ENCODE measurements around the gene CARF. TPM values are rescaled to one million over a fixed set of nuclear protein-coding genes. Genes with fewer than 3 reads are reported as not detected.
"Not testable (repeated sequence)": the region's sequence is repeated elsewhere in the genome, so short reads cannot be mapped to it uniquely, and the experiment has no call there.

Gene CARF
- total and polyA plus RNA-seq, 2 donors: 7.0 to 14.1 TPM

GRCh38 chr2:202960524-202960923 lies 48.4 kb downstream of the CARF start:
- peaks cover 7 to 12% of the 10 kb centered on the region in 2 donors for H3K36me3 ChIP-seq (ENCODE audit: control insufficient read depth in 2 of 2, insufficient read depth in 2 of 2, low read length in 1 of 2)
- no peaks in the 10 kb centered on the region for H3K9me3 ChIP-seq (ENCODE audit: control insufficient read depth in 2 of 2, insufficient read depth in 1 of 2, low read length in 1 of 2)
- 97% methylated on average over 6 of the region's 6 CpGs for WGBS

GRCh38 chr2:202963712-202964111 lies 51.6 kb downstream of the CARF start:
- Histone ChIP-seq H3K4me3 (ENCODE audit: low read length in 2 of 2) (no peak overlapping the region), H3K27me3 (ENCODE audit: control insufficient read depth in 2 of 2, insufficient read depth in 1 of 2, low read length in 1 of 2) (no peaks in the 10 kb centered on the region), H3K4me1 (ENCODE audit: control insufficient read depth in 2 of 2, insufficient read depth in 2 of 2, low read length in 2 of 2) (no peaks in the 10 kb centered on the region), H3K36me3 (ENCODE audit: control insufficient read depth in 2 of 2, insufficient read depth in 2 of 2, low read length in 1 of 2) (peaks cover 6 to 9% of the 10 kb centered on the region in 2 donors), H3K9me3 (ENCODE audit: control insufficient read depth in 2 of 2, insufficient read depth in 1 of 2, low read length in 1 of 2) (no peaks in the 10 kb centered on the region), H3K27ac (ENCODE audit: low read depth in 1 of 2, low read length in 1 of 2) (no peak overlapping the region)
- 97% methylated on average over 4 of the region's 4 CpGs for whole genome bisulfite sequencing
- DNase-seq (ENCODE audit: low read depth in 6 of 9, low spot score in 9 of 9): no peak

More at GRCh38 chr2:202960524-202960923, 48.4 kb downstream of the CARF start:
- Histone ChIP-seq H3K27me3 (ENCODE audit: control insufficient read depth in 2 of 2, insufficient read depth in 1 of 2, low read length in 1 of 2) (no peaks in the 10 kb centered on the region), H3K27ac (ENCODE audit: low read depth in 1 of 2, low read length in 1 of 2) (no peak overlapping the region), H3K4me3 (ENCODE audit: low read length in 2 of 2) (no peak overlapping the region), H3K4me1 (ENCODE audit: control insufficient read depth in 2 of 2, insufficient read depth in 2 of 2, low read length in 2 of 2) (no peaks in the 10 kb centered on the region)
- DNase-seq (ENCODE audit: low read depth in 6 of 9, low spot score in 9 of 9): no peak

GRCh38 chr2:202965810-202966460 lies 53.9 kb downstream of the CARF start:
- no peak overlapping the region for H3K27ac ChIP-seq (ENCODE audit: low read depth in 1 of 2, low read length in 1 of 2)
- DNase-seq (ENCODE audit: low read depth in 6 of 9, low spot score in 9 of 9): peak in 5 of 9 donors; percentile 0 to 35 (median 11)
- peaks cover 3 to 6% of the 10 kb centered on the region in 2 donors for H3K36me3 ChIP-seq (ENCODE audit: control insufficient read depth in 2 of 2, insufficient read depth in 2 of 2, low read length in 1 of 2)
- no peaks in the 10 kb centered on the region for H3K4me1 ChIP-seq (ENCODE audit: control insufficient read depth in 2 of 2, insufficient read depth in 2 of 2, low read length in 2 of 2)
- no peaks in the 10 kb centered on the region for H3K9me3 ChIP-seq (ENCODE audit: control insufficient read depth in 2 of 2, insufficient read depth in 1 of 2, low read length in 1 of 2)
- no peaks in the 10 kb centered on the region for H3K27me3 ChIP-seq (ENCODE audit: control insufficient read depth in 2 of 2, insufficient read depth in 1 of 2, low read length in 1 of 2)
- no peak overlapping the region for H3K4me3 ChIP-seq (ENCODE audit: low read length in 2 of 2)
- WGBS: 44% methylated on average over 5 of the region's 5 CpGs

- H3K36me3 ChIP-seq (ENCODE audit: control insufficient read depth in 2 of 2, insufficient read depth in 2 of 2, low read length in 1 of 2); H3K4me1 ChIP-seq (ENCODE audit: control insufficient read depth in 2 of 2, insufficient read depth in 2 of 2, low read length in 2 of 2); H3K9me3 ChIP-seq (ENCODE audit: control insufficient read depth in 2 of 2, insufficient read depth in 1 of 2, low read length in 1 of 2); DNase-seq (ENCODE audit: low read depth in 6 of 9, low spot score in 9 of 9); H3K4me3 ChIP-seq (ENCODE audit: low read length in 2 of 2); H3K27ac ChIP-seq (ENCODE audit: low read depth in 1 of 2, low read length in 1 of 2); H3K27me3 ChIP-seq (ENCODE audit: control insufficient read depth in 2 of 2, insufficient read depth in 1 of 2, low read length in 1 of 2): not testable (repeated sequence)
- 50% methylated on average over 2 of the region's 2 CpGs for WGBS
Observed at GRCh38 chr2:202969404-202969803, 57.3 kb downstream of the CARF start.

- no peaks in the 10 kb centered on the region for H3K9me3 ChIP-seq (ENCODE audit: control insufficient read depth in 2 of 2, insufficient read depth in 1 of 2, low read length in 1 of 2)
- no peak overlapping the region for H3K27ac ChIP-seq (ENCODE audit: low read depth in 1 of 2, low read length in 1 of 2)
- H3K36me3 ChIP-seq (ENCODE audit: control insufficient read depth in 2 of 2, insufficient read depth in 2 of 2, low read length in 1 of 2): peaks cover 0 to 3% of the 10 kb centered on the region in 2 donors
- no peak overlapping the region for H3K4me3 ChIP-seq (ENCODE audit: low read length in 2 of 2)
- no peaks in the 10 kb centered on the region for H3K27me3 ChIP-seq (ENCODE audit: control insufficient read depth in 2 of 2, insufficient read depth in 1 of 2, low read length in 1 of 2)
- WGBS: 98% methylated on average over 3 of the region's 3 CpGs
- DNase-seq (ENCODE audit: low read depth in 6 of 9, low spot score in 9 of 9): no peak
- H3K4me1 ChIP-seq (ENCODE audit: control insufficient read depth in 2 of 2, insufficient read depth in 2 of 2, low read length in 2 of 2): no peaks in the 10 kb centered on the region
Observed at GRCh38 chr2:202976809-202977208, 64.7 kb downstream of the CARF start.

- no peak for DNase-seq (ENCODE audit: low read depth in 6 of 9, low spot score in 9 of 9)
- Histone ChIP-seq H3K4me3 (ENCODE audit: low read length in 2 of 2) (no peak overlapping the region), H3K9me3 (ENCODE audit: control insufficient read depth in 2 of 2, insufficient read depth in 1 of 2, low read length in 1 of 2) (no peaks in the 10 kb centered on the region), H3K36me3 (ENCODE audit: control insufficient read depth in 2 of 2, insufficient read depth in 2 of 2, low read length in 1 of 2) (peaks cover 0 to 9% of the 10 kb centered on the region in 2 donors), H3K27ac (ENCODE audit: low read depth in 1 of 2, low read length in 1 of 2) (no peak overlapping the region), H3K27me3 (ENCODE audit: control insufficient read depth in 2 of 2, insufficient read depth in 1 of 2, low read length in 1 of 2) (no peaks in the 10 kb centered on the region), H3K4me1 (ENCODE audit: control insufficient read depth in 2 of 2, insufficient read depth in 2 of 2, low read length in 2 of 2) (no peaks in the 10 kb centered on the region)
- WGBS: 97% methylated on average over 3 of the region's 3 CpGs
Observed at GRCh38 chr2:202982779-202983491, 70.9 kb downstream of the CARF start.

- no peak for DNase-seq (ENCODE audit: low read depth in 6 of 9, low spot score in 9 of 9)
- H3K4me1 ChIP-seq (ENCODE audit: control insufficient read depth in 2 of 2, insufficient read depth in 2 of 2, low read length in 2 of 2): no peaks in the 10 kb centered on the region
- WGBS: 96% methylated on average over 1 of the region's 1 CpG
- no peaks in the 10 kb centered on the region for H3K36me3 ChIP-seq (ENCODE audit: control insufficient read depth in 2 of 2, insufficient read depth in 2 of 2, low read length in 1 of 2)
- no peak overlapping the region for H3K4me3 ChIP-seq (ENCODE audit: low read length in 2 of 2)
- no peaks in the 10 kb centered on the region for H3K27me3 ChIP-seq (ENCODE audit: control insufficient read depth in 2 of 2, insufficient read depth in 1 of 2, low read length in 1 of 2)
- no peak overlapping the region for H3K27ac ChIP-seq (ENCODE audit: low read depth in 1 of 2, low read length in 1 of 2)
- H3K9me3 ChIP-seq (ENCODE audit: control insufficient read depth in 2 of 2, insufficient read depth in 1 of 2, low read length in 1 of 2): peaks cover 0 to 3% of the 10 kb centered on the region in 2 donors
Observed at GRCh38 chr2:202989749-202990148, 77.7 kb downstream of the CARF start.

GRCh38 chr2:202990501-202990900 lies 78.4 kb downstream of the CARF start:
- H3K36me3 ChIP-seq (ENCODE audit: control insufficient read depth in 2 of 2, insufficient read depth in 2 of 2, low read length in 1 of 2): no peaks in the 10 kb centered on the region
- no peaks in the 10 kb centered on the region for H3K4me1 ChIP-seq (ENCODE audit: control insufficient read depth in 2 of 2, insufficient read depth in 2 of 2, low read length in 2 of 2)
- 99% methylated on average over 3 of the region's 3 CpGs for WGBS
- H3K27me3 ChIP-seq (ENCODE audit: control insufficient read depth in 2 of 2, insufficient read depth in 1 of 2, low read length in 1 of 2): no peaks in the 10 kb centered on the region
- H3K4me3 ChIP-seq (ENCODE audit: low read length in 2 of 2): no peak overlapping the region
- peaks cover 0 to 3% of the 10 kb centered on the region in 2 donors for H3K9me3 ChIP-seq (ENCODE audit: control insufficient read depth in 2 of 2, insufficient read depth in 1 of 2, low read length in 1 of 2)
- no peak overlapping the region for H3K27ac ChIP-seq (ENCODE audit: low read depth in 1 of 2, low read length in 1 of 2)
- DNase-seq (ENCODE audit: low read depth in 6 of 9, low spot score in 9 of 9): no peak

- not testable (repeated sequence) for DNase-seq (ENCODE audit: low read depth in 6 of 9, low spot score in 9 of 9); H3K36me3 ChIP-seq (ENCODE audit: control insufficient read depth in 2 of 2, insufficient read depth in 2 of 2, low read length in 1 of 2); H3K27me3 ChIP-seq (ENCODE audit: control insufficient read depth in 2 of 2, insufficient read depth in 1 of 2, low read length in 1 of 2); H3K27ac ChIP-seq (ENCODE audit: low read depth in 1 of 2, low read length in 1 of 2); H3K4me3 ChIP-seq (ENCODE audit: low read length in 2 of 2); H3K9me3 ChIP-seq (ENCODE audit: control insufficient read depth in 2 of 2, insufficient read depth in 1 of 2, low read length in 1 of 2); H3K4me1 ChIP-seq (ENCODE audit: control insufficient read depth in 2 of 2, insufficient read depth in 2 of 2, low read length in 2 of 2)
- 45% methylated on average over 3 of the region's 3 CpGs for WGBS
Observed at GRCh38 chr2:202997113-202997512, 85.0 kb downstream of the CARF start.

All from thymus (tissue), 11 donors.